GM18951 (cell line): ENCODE data around the gene AKIRIN2.
"Not testable (repeated sequence)": the region's sequence is repeated elsewhere in the genome, so short reads cannot be mapped to it uniquely, and the experiment has no call there.

Experiments
- POLR2A ChIP-seq: IDR thresholded peaks from 4 replicates; pipeline ENCODE4 v1.6.1; 2011; ENCODE audit warnings: mild to moderate bottlenecking; ENCODE audit not compliant: insufficient read length, insufficient read depth; ENCODE audit errors: extremely low read depth
- in situ Hi-C: fragments of 300-500 bp; cut with MboI; formaldehyde crosslinking; loops from one replicate; pipeline ENCODE4 v1.12.0; 2022; ENCODE audit warnings: low sequenced_read_pairs, mixed read lengths, inconsistent platforms; ENCODE audit not compliant: unreplicated experiment

The AKIRIN2 gene

DNA sequence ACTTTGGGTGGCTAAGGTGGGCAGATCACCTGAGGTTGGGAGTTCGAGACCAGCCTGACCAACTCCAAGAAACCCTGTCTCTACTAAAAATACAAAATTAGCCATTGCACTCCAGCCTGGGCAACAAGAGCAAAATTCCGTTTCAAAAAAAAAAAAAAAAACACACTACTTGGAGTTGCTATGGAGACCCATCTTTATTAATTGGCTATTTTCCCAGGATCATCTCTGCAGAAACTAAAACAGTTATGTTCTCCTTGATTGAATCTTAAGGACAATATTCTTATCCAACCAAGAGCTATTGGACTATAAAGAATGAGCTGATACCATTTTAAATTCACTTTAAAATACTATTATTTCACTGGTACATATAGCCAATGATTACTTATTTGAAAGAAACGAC, 14.7 kb downstream of the AKIRIN2 start:
- no peak for TF ChIP-seq POLR2A
- in situ Hi-C loops = no loop called here

DNA sequence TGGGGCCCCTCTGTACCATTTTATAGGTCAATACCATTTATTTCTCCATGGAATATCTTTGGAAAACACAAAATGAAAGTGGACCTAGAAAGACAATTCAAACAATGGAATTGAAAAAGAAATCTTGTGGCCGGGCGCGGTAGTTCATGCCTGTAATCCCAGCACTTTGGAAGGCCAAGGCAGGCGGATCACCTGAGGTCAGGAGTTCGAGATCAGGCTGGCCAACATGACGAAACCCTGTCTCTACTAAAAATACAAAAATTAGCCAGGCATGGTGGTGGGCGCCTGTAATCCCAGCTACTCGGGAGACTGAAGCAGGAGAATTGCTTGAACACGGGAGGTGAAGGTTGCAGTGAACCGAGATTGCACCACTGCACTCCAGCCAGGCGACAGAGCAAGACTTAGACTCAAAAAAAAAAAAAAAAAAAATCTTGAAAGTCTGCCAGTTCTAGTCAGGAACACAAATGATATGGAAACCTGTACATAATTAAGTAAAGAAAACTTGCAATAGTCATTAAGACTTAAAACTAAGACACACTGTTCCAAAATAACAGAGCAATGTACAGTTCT, 15.3 kb downstream of the AKIRIN2 start:
- in situ Hi-C loops = not testable (repeated sequence)

DNA sequence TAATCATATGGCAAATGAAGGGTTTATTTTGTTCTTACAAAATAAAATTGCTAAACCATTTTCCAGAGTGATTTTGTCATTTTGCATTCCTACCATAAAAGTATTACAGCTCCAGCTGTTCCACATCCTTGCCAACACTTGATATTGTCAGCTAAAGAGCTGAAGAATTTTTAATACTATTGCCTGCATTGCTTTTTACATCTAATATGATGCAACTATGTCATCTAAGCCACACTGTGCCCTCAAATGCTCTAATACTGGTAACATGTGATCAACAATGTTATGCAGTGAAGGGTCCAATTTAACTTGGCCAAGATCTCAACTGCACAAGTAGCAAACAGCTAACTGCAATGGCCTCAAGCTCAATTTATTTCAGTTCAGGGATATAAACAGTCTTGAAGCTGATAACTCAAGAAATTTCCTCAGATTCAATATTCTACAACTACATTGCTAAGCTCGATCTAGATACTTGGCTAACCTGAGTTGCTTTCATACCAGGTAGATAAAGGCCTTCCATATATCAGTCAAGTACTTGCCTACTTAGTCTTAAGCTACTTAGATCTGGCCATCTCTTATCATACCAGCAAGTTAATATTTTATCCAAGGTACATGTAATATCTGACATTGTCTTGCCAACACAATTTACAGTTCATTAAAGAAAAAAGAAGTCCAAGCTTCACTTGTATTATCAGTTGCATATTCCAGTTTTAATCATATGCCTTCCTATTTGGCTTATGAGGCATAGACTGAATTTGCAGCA, 17.0 kb downstream of the AKIRIN2 start:
- TF ChIP-seq POLR2A = no peak
- in situ Hi-C loops = no loop called here

DNA sequence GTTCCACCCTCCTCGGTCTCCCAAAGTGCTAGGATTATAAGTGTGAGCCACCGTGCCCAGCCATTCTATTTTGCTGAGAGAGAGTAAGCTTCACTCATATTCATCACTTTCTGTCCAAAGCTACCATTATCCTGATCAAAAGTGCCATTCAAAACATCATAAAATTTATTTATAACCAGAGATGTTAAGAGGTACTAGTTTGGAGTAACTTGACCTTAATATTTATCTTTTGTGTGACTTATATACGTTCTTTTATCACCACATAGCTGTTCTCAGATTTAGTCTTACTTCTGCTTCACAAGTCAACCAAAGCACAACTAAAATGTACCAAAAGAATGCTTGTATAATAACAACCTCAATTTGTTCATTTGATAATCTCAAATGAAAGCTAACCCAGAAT, 18.1 kb downstream of the AKIRIN2 start:
- in situ Hi-C loops = no loop called here
- no peak for TF ChIP-seq POLR2A

- in situ Hi-C loops = no loop called here
These were observed 19.7 kb downstream of the AKIRIN2 start for GRCh38 chr6:87682310-87682709.

DNA sequence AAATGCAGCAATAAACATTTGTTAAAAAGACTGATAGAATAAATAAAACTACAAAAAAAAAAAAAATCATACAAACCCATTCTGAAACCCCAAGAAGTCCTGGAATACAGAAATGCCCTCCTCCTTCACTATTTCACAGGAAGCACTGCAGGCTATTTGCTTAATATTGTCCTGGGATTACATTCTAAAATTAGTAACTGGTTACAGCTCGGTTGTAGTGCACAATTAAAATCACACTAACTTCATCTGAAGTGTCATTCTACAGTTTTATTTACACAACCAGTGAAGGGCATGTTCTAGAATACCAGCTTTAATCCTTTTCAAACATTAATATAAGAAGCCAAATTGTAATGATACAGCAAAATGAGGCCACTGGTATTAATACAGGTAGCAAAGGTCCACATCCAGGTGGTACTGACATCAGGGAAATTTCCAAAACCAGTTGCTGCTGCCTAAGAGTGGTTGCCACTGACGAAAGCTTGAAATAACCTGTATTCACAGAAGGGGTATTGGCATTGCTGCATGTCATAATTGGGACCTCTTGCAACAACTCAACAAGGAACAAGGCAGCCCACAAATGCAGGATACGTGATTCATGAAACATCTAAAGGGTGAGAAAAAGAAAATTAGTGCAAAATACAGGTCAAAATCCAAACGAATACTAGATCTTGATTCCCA, 26.9 kb downstream of the AKIRIN2 start:
- no peak for TF ChIP-seq POLR2A
- in situ Hi-C loops = no loop called here

More at GRCh38 chr6:87682310-87682709, 19.7 kb downstream of the AKIRIN2 start:
- no peak for TF ChIP-seq POLR2A

GRCh38 chr6:87674290-87674689, 27.7 kb downstream of the AKIRIN2 start:
- no peak for TF ChIP-seq POLR2A
- in situ Hi-C loops = no loop called here

DNA sequence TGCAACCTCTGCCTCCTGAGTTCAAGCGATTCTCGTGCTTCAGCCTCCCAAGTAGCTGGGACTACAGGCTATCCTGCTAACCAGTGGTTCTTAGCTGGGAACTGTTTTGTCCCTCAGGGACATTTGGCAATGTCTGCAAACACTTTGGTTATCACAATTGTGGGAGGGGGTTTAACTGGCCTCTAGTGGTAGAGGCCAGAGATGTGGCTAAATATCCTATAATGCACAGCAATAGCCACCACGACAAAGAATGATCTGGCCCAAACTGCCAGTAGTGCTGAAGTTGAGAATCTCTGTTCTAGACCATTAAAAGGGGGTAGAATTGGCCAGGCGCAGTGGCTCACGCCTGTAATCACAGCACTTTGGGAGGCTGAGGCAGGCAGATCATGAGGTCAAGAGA, 28.8 kb downstream of the AKIRIN2 start:
- in situ Hi-C loops = no loop called here
- no peak for TF ChIP-seq POLR2A

- no peak for TF ChIP-seq POLR2A
- in situ Hi-C loops = no loop called here
These were observed 29.4 kb downstream of the AKIRIN2 start for GRCh38 chr6:87672641-87673040.

- no peak for TF ChIP-seq POLR2A
- in situ Hi-C loops = no loop called here
These were observed 30.4 kb downstream of the AKIRIN2 start for GRCh38 chr6:87671555-87672029.

- in situ Hi-C loops = no loop called here
- no peak for TF ChIP-seq POLR2A
These were observed 31.3 kb downstream of the AKIRIN2 start for GRCh38 chr6:87670707-87671106.

DNA sequence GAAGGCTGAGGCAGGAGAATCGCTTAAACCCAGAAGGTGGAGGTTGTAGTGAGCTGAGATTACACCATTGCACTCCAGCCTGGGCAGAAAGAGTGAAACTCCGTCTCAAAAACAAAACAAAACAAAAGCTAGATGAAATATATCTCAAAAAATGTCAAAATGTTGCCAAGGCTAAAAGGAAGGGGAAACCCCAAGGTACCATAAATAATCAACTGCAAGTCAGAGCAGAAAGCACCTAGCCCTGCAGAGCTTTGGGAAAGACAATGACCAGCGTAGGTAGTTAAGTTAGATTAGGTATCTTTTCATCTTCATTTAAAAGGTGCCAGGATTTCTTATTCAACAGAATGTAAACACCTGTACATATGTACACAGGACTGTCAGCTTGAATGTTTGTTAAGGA, 33.0 kb downstream of the AKIRIN2 start:
- in situ Hi-C loops = no loop called here
- TF ChIP-seq POLR2A = no peak

GRCh38 chr6:87668013-87668412, 34.0 kb downstream of the AKIRIN2 start:
- no peak for TF ChIP-seq POLR2A
- in situ Hi-C loops = no loop called here

DNA sequence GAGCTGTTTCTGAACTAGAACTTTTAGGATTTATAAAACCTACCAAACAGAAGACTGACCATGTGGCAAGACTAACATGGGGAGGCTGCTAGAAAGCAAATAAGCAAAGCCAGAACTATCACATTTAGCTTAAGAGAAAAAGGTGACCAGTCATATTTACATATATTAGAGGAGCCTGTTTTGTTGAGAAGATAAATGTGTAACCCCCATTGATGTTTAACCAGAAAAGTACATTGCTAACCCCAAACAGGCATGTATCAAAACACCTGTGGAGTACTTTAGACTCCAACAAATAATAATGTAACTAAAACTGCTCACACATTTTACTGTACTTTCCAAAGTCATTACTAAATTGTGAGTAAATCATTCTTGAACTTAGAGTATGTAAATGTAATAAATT, 35.0 kb downstream of the AKIRIN2 start:
- TF ChIP-seq POLR2A = no peak
- in situ Hi-C loops = no loop called here
